ENCODE results near the gene BCS1L. TPM values are rescaled to one million over a fixed set of nuclear protein-coding genes. Genes with fewer than 3 reads are reported as not detected.

Gene BCS1L
- total and polyA plus RNA-seq, 7 experiments from 2014 or later: 15.5 to 62.0 (median 27.6) TPM

DNA sequence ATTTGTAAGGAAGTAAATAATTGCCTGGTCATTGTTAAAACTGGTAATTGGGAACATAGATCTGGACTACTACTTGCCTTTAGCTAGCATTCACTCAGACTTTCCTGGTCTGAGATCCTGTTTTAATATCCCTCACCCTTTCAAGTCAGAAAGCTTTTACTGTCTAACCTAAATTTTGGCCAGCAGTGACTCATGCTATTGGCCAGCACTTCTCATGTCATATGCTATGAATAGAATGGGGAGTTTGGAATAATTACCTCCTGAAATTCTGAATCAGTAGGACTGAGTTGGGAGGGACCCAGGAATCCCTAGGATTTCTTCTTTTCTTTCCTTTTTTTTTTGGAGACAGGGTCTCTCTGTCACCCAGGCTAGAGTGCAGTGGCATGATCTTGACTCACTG, 31.8 kb downstream of the BCS1L start:
- Mint-ChIP-seq H3K9me3 (no peaks in the 10 kb centered on the region), H3K27me3 (no peaks in the 10 kb centered on the region), H3K4me1 (peaks cover 2 to 5% (median 4%) of the 10 kb centered on the region in 7 donors), H3K36me3 (peaks cover 0 to 38% (median 16%) of the 10 kb centered on the region in 5 donors), H3K27ac (no peak overlapping the region), H3K4me3 (no peak overlapping the region)
- Histone ChIP-seq H3K27ac (ENCODE audit: low read depth, low read length) (no peak overlapping the region), H3K27me3 (ENCODE audit: control insufficient read depth in 2 of 2, insufficient read depth in 2 of 2, low read length in 2 of 2) (no peaks in the 10 kb centered on the region), H3K36me3 (ENCODE audit: control insufficient read depth in 2 of 3, insufficient read depth in 3 of 3, low read length in 3 of 3) (peaks cover 0 to 31% (median 0%) of the 10 kb centered on the region in 3 experiments), H3K4me1 (ENCODE audit: control insufficient read depth in 2 of 2, insufficient read depth in 2 of 2, low read length in 2 of 2) (no peaks in the 10 kb centered on the region), H3K4me3 (ENCODE audit: low read length) (no peak overlapping the region), H3K9me3 (ENCODE audit: control insufficient read depth in 2 of 3, low read length in 3 of 3) (no peaks in the 10 kb centered on the region)
- ATAC-seq: no peak
- ChIA-PET POLR2A (interaction anchor here (1.1 kb wide), 1 partner anchor 31 kb away, joined by 3 read pairs; no protein-coding TSS in a partner anchor), CTCF (no interaction called here)
- intact Hi-C loops (cut with micrococcal nuclease): no loop called here
- no peak for DNase-seq

DNA sequence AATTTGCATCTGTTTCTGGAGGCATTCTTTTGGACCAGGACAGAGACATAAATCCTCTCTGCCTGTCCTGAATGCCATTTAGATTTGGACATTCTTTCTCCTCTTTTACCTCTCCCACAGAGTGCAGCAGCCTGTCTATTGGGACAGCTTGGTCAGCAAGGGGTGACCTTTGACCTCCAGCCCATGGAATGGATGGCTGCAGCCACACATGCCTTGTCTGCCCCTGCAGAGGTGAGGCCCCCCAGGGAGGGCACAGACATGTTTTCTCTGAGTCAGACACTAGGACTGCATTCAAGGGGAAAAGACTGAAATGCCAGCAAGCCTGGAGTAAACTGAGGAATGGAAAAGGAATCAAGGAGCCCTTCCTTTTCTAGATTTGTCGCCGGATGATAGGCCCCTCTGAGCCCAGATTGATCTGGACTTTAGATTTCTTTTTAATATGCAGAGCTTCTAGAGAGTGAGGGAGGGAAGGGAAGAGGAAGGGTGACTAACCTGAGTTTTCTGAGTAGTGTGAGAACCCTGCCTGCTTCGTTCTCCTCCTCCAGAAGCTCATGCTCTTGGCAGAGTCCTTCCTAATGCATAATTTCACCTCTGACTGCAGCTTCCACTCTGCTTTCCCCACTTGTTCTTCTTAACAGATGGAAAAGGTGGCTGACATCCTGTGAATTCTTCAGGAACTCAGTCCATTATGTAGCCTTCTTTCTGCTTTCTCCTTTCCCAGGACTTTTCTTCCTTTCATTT, 35.1 kb downstream of the BCS1L start:
- DNase-seq: no peak
- ChIA-PET CTCF (interaction anchor here (0.6 kb wide), 1 partner anchor 13 kb away, joined by 3 read pairs; no protein-coding TSS in a partner anchor), POLR2A (no interaction called here)
- Mint-ChIP-seq H3K36me3 (peaks cover 0 to 41% (median 19%) of the 10 kb centered on the region in 5 donors), H3K27me3 (no peaks in the 10 kb centered on the region), H3K4me3 (no peak overlapping the region), H3K4me1 (no peaks in the 10 kb centered on the region), H3K9me3 (no peaks in the 10 kb centered on the region), H3K27ac (no peak overlapping the region)
- ATAC-seq: no peak
- intact Hi-C loops (cut with micrococcal nuclease): no loop called here
- Histone ChIP-seq H3K4me3 (ENCODE audit: low read length) (no peak overlapping the region), H3K27ac (ENCODE audit: low read depth, low read length) (no peak overlapping the region), H3K4me1 (ENCODE audit: control insufficient read depth in 2 of 2, insufficient read depth in 2 of 2, low read length in 2 of 2) (no peaks in the 10 kb centered on the region), H3K36me3 (ENCODE audit: control insufficient read depth in 2 of 3, insufficient read depth in 3 of 3, low read length in 3 of 3) (peaks cover 0 to 42% (median 0%) of the 10 kb centered on the region in 3 experiments), H3K9me3 (ENCODE audit: control insufficient read depth in 2 of 3, low read length in 3 of 3) (no peaks in the 10 kb centered on the region), H3K27me3 (ENCODE audit: control insufficient read depth in 2 of 2, insufficient read depth in 2 of 2, low read length in 2 of 2) (no peaks in the 10 kb centered on the region)

DNA sequence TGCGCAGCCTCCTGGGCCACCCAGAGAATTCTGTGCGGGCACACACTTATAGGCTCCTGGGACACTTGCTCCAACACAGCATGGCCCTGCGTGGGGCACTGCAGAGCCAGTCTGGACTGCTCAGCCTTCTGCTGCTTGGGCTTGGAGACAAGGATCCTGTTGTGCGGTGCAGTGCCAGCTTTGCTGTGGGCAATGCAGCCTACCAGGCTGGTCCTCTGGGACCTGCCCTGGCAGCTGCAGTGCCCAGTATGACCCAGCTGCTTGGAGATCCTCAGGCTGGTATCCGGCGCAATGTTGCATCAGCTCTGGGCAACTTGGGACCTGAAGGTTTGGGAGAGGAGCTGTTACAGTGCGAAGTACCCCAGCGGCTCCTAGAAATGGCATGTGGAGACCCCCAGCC, 39.4 kb downstream of the BCS1L start:
- no peaks in the 10 kb centered on the region for H3K27me3 Mint-ChIP-seq
- no peaks in the 10 kb centered on the region for H3K9me3 ChIP-seq (ENCODE audit: control insufficient read depth in 2 of 3, low read length in 3 of 3)
- H3K36me3 ChIP-seq (ENCODE audit: control insufficient read depth in 2 of 3, insufficient read depth in 3 of 3, low read length in 3 of 3): peaks cover 0 to 13% (median 0%) of the 10 kb centered on the region in 3 experiments
- POLR2A ChIA-PET: no interaction called here
- H3K27ac Mint-ChIP-seq: no peak overlapping the region
- H3K27ac ChIP-seq (ENCODE audit: low read depth, low read length): no peak overlapping the region
- intact Hi-C loops (cut with micrococcal nuclease): no loop called here
- DNase-seq (no peak), ATAC-seq (no peak)
- no peaks in the 10 kb centered on the region for H3K9me3 Mint-ChIP-seq
- H3K4me1 Mint-ChIP-seq: no peaks in the 10 kb centered on the region
- no peaks in the 10 kb centered on the region for H3K27me3 ChIP-seq (ENCODE audit: control insufficient read depth in 2 of 2, insufficient read depth in 2 of 2, low read length in 2 of 2)
- no peak overlapping the region for H3K4me3 Mint-ChIP-seq
- CTCF ChIA-PET: no interaction called here
- no peak overlapping the region for H3K4me3 ChIP-seq (ENCODE audit: low read length)
- no peaks in the 10 kb centered on the region for H3K4me1 ChIP-seq (ENCODE audit: control insufficient read depth in 2 of 2, insufficient read depth in 2 of 2, low read length in 2 of 2)
- H3K36me3 Mint-ChIP-seq: peaks cover 0 to 17% (median 9%) of the 10 kb centered on the region in 5 donors

DNA sequence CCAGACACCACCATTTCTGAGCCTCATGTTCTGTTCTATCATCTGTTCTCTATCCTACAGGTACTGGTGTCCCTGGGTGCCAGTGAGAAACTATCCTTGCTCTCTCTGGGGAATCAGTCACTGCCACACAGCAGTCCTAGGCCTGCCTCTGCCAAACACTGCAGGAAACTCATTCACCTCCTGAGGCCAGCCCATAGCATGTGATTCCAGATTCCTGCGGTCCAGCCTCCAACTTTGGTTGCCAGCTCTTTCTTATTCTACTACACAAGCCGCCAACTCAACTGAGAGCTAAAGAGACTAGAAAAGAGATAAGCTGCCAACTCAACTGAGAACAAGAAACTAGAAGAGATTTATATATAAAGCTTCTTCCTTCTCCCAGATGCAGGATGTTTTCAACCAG, 42.3 kb downstream of the BCS1L start:
- no peak overlapping the region for H3K27ac ChIP-seq (ENCODE audit: low read depth, low read length)
- POLR2A ChIA-PET: no interaction called here
- DNase-seq: no peak
- H3K4me1 Mint-ChIP-seq: no peaks in the 10 kb centered on the region
- CTCF ChIA-PET: no interaction called here
- peaks cover 0 to 10% (median 9%) of the 10 kb centered on the region in 5 donors for H3K36me3 Mint-ChIP-seq
- intact Hi-C loops (cut with micrococcal nuclease): no loop called here
- H3K27ac Mint-ChIP-seq: no peak overlapping the region
- H3K9me3 ChIP-seq (ENCODE audit: control insufficient read depth in 2 of 3, low read length in 3 of 3): no peaks in the 10 kb centered on the region
- no peaks in the 10 kb centered on the region for H3K27me3 ChIP-seq (ENCODE audit: control insufficient read depth in 2 of 2, insufficient read depth in 2 of 2, low read length in 2 of 2)
- H3K4me3 Mint-ChIP-seq: no peak overlapping the region
- H3K9me3 Mint-ChIP-seq: no peaks in the 10 kb centered on the region
- H3K4me3 ChIP-seq (ENCODE audit: low read length): no peak overlapping the region
- peaks cover 0 to 9% (median 0%) of the 10 kb centered on the region in 5 donors for H3K27me3 Mint-ChIP-seq
- ATAC-seq: no peak
- H3K36me3 ChIP-seq (ENCODE audit: control insufficient read depth in 2 of 3, insufficient read depth in 3 of 3, low read length in 3 of 3): peaks cover 0 to 11% (median 0%) of the 10 kb centered on the region in 3 experiments
- H3K4me1 ChIP-seq (ENCODE audit: control insufficient read depth in 2 of 2, insufficient read depth in 2 of 2, low read length in 2 of 2): no peaks in the 10 kb centered on the region

DNA sequence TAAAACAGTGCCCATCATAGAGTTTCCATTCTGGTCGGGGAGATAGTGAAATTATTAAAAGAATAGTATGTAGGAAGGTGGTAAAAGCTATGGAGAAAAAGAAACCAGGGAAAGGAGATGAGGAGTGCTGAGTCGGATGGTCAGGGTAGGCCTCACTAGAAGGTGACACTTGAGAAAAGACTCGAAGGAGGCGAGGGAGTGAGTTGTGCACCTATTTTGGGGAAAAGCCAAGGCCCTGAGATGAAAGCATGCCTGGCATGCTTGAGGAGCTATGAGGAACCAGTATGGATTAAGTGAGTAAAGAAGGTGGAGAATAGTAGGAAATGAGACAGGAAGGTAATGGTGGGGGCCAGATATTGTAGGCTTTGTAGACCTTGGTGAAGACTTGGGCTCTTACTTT, 43.9 kb downstream of the BCS1L start:
- DNase-seq (no peak), ATAC-seq (no peak)
- peaks cover 0 to 9% (median 0%) of the 10 kb centered on the region in 5 donors for H3K27me3 Mint-ChIP-seq
- Histone ChIP-seq H3K27me3 (ENCODE audit: control insufficient read depth in 2 of 2, insufficient read depth in 2 of 2, low read length in 2 of 2) (no peaks in the 10 kb centered on the region), H3K9me3 (ENCODE audit: control insufficient read depth in 2 of 3, low read length in 3 of 3) (no peaks in the 10 kb centered on the region), H3K4me3 (ENCODE audit: low read length) (no peak overlapping the region), H3K36me3 (ENCODE audit: control insufficient read depth in 2 of 3, insufficient read depth in 3 of 3, low read length in 3 of 3) (peaks cover 0 to 3% (median 0%) of the 10 kb centered on the region in 3 experiments), H3K4me1 (ENCODE audit: control insufficient read depth in 2 of 2, insufficient read depth in 2 of 2, low read length in 2 of 2) (no peaks in the 10 kb centered on the region), H3K27ac (ENCODE audit: low read depth, low read length) (no peak overlapping the region)
- H3K36me3 Mint-ChIP-seq: peaks cover 0 to 9% (median 3%) of the 10 kb centered on the region in 5 donors
- ChIA-PET CTCF (no interaction called here), POLR2A (no interaction called here)
- peaks cover 0 to 7% (median 0%) of the 10 kb centered on the region in 7 donors for H3K4me1 Mint-ChIP-seq
- no peak overlapping the region for H3K27ac Mint-ChIP-seq
- no peaks in the 10 kb centered on the region for H3K9me3 Mint-ChIP-seq
- no peak overlapping the region for H3K4me3 Mint-ChIP-seq
- intact Hi-C loops (cut with micrococcal nuclease): no loop called here

DNA sequence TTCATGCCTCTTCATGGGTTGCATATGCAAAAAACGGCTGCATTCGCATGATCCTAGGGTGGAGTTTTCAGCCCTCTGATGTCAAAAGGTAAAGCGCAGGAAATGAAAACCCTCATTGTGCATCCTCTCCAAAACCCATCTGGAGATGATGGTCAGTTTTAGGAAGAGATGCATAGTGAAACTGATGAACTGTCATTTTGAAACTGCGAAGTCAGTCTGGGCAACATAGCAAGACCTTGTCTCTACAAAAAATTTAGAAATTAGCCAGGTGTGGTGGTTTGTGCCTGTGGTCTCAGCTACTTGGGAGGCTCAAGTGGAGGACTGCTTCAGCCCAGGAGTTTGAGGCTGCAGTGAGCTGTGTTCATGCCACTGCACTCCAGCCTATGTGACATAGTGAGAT, 48.6 kb downstream of the BCS1L start:
- Histone ChIP-seq H3K27ac (ENCODE audit: low read depth, low read length) (no peak overlapping the region), H3K4me3 (ENCODE audit: low read length) (no peak overlapping the region), H3K36me3 (ENCODE audit: control insufficient read depth in 2 of 3, insufficient read depth in 3 of 3, low read length in 3 of 3) (no peaks in the 10 kb centered on the region), H3K27me3 (ENCODE audit: control insufficient read depth in 2 of 2, insufficient read depth in 2 of 2, low read length in 2 of 2) (no peaks in the 10 kb centered on the region), H3K4me1 (ENCODE audit: control insufficient read depth in 2 of 2, insufficient read depth in 2 of 2, low read length in 2 of 2) (peaks cover 8% of the 10 kb centered on the region in 2 donors), H3K9me3 (ENCODE audit: control insufficient read depth in 2 of 3, low read length in 3 of 3) (no peaks in the 10 kb centered on the region)
- Mint-ChIP-seq H3K36me3 (no peaks in the 10 kb centered on the region), H3K27me3 (peaks cover 0 to 9% (median 0%) of the 10 kb centered on the region in 5 donors), H3K27ac (no peak overlapping the region), H3K4me3 (no peak overlapping the region), H3K9me3 (peaks cover 0 to 2% (median 0%) of the 10 kb centered on the region in 11 donors), H3K4me1 (peaks cover 11 to 24% (median 12%) of the 10 kb centered on the region in 7 donors)
- ATAC-seq (no peak), DNase-seq (no peak)
- intact Hi-C loops (cut with micrococcal nuclease): no loop called here
- ChIA-PET POLR2A (interaction anchor here (0.7 to 2.8 kb wide), 2 partner anchors 49 to 238 kb away, joined by 3 to 11 read pairs; partner anchors contain the start of genes BCS1L and ZNF142), CTCF (interaction anchor here (0.6 to 0.7 kb wide), 4 partner anchors 13 to 520 kb away, joined by 3 to 6 read pairs (median 4); no protein-coding TSS in a partner anchor)
